H9 (cell line): ENCODE data around the gene IL31. TPM values are rescaled to one million over a fixed set of nuclear protein-coding genes. Genes with fewer than 3 reads are reported as not detected.

Experiments
- DNase-seq: peaks from one replicate; pipeline ENCODE4 v3.0.0-alpha.2; 2017
- H2AFZ ChIP-seq: one replicate; pipeline ENCODE4 v1.6.1; 2013; ENCODE audit warnings: mild to moderate bottlenecking, low read length, control low read depth, moderate library complexity
- H2AK5ac ChIP-seq: 2 replicates; pipeline ENCODE4 v1.6.1; 2013; ENCODE audit warnings: low read length, control low read depth, mixed read lengths; ENCODE audit not compliant: insufficient read length
- H2BK120ac ChIP-seq: one replicate; pipeline ENCODE4 v1.6.1; 2013; ENCODE audit warnings: low read depth, mild to moderate bottlenecking, low read length, control low read depth, inconsistent platforms; ENCODE audit not compliant: poor library complexity, severe bottlenecking
- H2BK12ac ChIP-seq: 2 replicates; pipeline ENCODE4 v1.6.1; 2013; ENCODE audit warnings: low read length, control low read depth, mixed read lengths, low read depth; ENCODE audit not compliant: insufficient read length
- H2BK15ac ChIP-seq: 2 replicates; pipeline ENCODE4 v1.6.1; 2013; ENCODE audit warnings: low read depth, low read length, control low read depth
- H2BK20ac ChIP-seq: one replicate; pipeline ENCODE4 v1.6.1; 2013; ENCODE audit warnings: low read depth, mild to moderate bottlenecking, low read length, control low read depth, inconsistent platforms; ENCODE audit not compliant: poor library complexity, severe bottlenecking
- H2BK5ac ChIP-seq: 2 replicates; pipeline ENCODE4 v1.6.1; 2013; ENCODE audit warnings: low read length, control low read depth, mixed read lengths; ENCODE audit not compliant: insufficient read length
- H3K14ac ChIP-seq: 2 replicates; pipeline ENCODE4 v1.6.1; 2013; ENCODE audit warnings: low read length, control low read depth; ENCODE audit not compliant: insufficient read depth
- H3K18ac ChIP-seq: 2 replicates; pipeline ENCODE4 v1.6.1; 2013; ENCODE audit warnings: low read depth, mild to moderate bottlenecking, mixed read lengths, low read length, control low read depth; ENCODE audit not compliant: insufficient read length
- H3K23ac ChIP-seq: 2 replicates; pipeline ENCODE4 v1.6.1; 2013; ENCODE audit warnings: low read length, control low read depth, mixed read lengths, low read depth; ENCODE audit not compliant: insufficient read length
- H3K23me2 ChIP-seq: 2 replicates; pipeline ENCODE4 v1.6.1; 2013; ENCODE audit warnings: low read depth, mild to moderate bottlenecking, mixed read lengths, low read length, control low read depth; ENCODE audit not compliant: insufficient read length, poor library complexity, severe bottlenecking
- H3K27ac ChIP-seq: 2 replicates; pipeline ENCODE4 v1.5.1; 2013; ENCODE audit warnings: low read length, control low read depth, mixed read lengths, low read depth; ENCODE audit not compliant: insufficient read length
- H3K27me3 ChIP-seq: 2 replicates; pipeline ENCODE4 v1.6.1; 2013; ENCODE audit warnings: low read length, control low read depth, inconsistent platforms; ENCODE audit not compliant: insufficient read depth
- H3K4ac ChIP-seq: 2 replicates; pipeline ENCODE4 v1.6.1; 2013; ENCODE audit warnings: low read depth, mild to moderate bottlenecking, control low read depth, inconsistent platforms, low read length, moderate library complexity
- H3K4me1 ChIP-seq: 2 replicates; pipeline ENCODE4 v1.6.1; 2013; ENCODE audit warnings: low read length, control low read depth, inconsistent platforms; ENCODE audit not compliant: insufficient read depth
- H3K4me2 ChIP-seq: 2 replicates; pipeline ENCODE4 v1.6.1; 2013; ENCODE audit warnings: low read length, control low read depth, mixed read lengths; ENCODE audit not compliant: insufficient read length, insufficient read depth
- H3K56ac ChIP-seq: 2 replicates; pipeline ENCODE4 v1.6.1; 2013; ENCODE audit warnings: low read depth, mild to moderate bottlenecking, mixed read lengths, low read length, control low read depth; ENCODE audit not compliant: insufficient read length
- H3K79me1 ChIP-seq: 2 replicates; pipeline ENCODE4 v1.6.1; 2013; ENCODE audit warnings: low read depth, mild to moderate bottlenecking, moderate library complexity, low read length, control low read depth, inconsistent platforms; ENCODE audit not compliant: insufficient read depth, poor library complexity, severe bottlenecking
- H3K79me2 ChIP-seq: 2 replicates; pipeline ENCODE4 v1.6.1; 2013; ENCODE audit warnings: low read length, control low read depth, inconsistent platforms; ENCODE audit not compliant: insufficient read depth
- H3K9ac ChIP-seq: 2 replicates; pipeline ENCODE4 v1.6.1; 2013; ENCODE audit warnings: low read length, control low read depth, mixed read lengths; ENCODE audit not compliant: insufficient read length; ENCODE audit errors: extremely low read depth
- H3K9me3 ChIP-seq: one replicate; pipeline ENCODE4 v1.6.1; 2013; ENCODE audit warnings: low read depth, low read length, inconsistent platforms; ENCODE audit not compliant: control insufficient read depth
- H3T11ph ChIP-seq: one replicate; pipeline ENCODE4 v1.6.1; 2013; ENCODE audit warnings: mild to moderate bottlenecking, low read length, control low read depth, inconsistent platforms
- H4K20me1 ChIP-seq: one replicate; pipeline ENCODE4 v1.6.1; 2013; ENCODE audit not compliant: control insufficient read depth, insufficient read length, insufficient read depth
- H4K5ac ChIP-seq: 2 replicates; pipeline ENCODE4 v1.6.1; 2013; ENCODE audit warnings: low read depth, mild to moderate bottlenecking, mixed read lengths, low read length, control low read depth; ENCODE audit not compliant: insufficient read length
- H4K8ac ChIP-seq: replicated peaks from 2 replicates; pipeline ENCODE4 v1.6.1; 2013; ENCODE audit warnings: low read length, control low read depth, mixed read lengths, low read depth; ENCODE audit not compliant: insufficient read length
- H4K91ac ChIP-seq: 2 replicates; pipeline ENCODE4 v1.6.1; 2013; ENCODE audit warnings: low read depth, mild to moderate bottlenecking, moderate library complexity, mixed read lengths, low read length, control low read depth; ENCODE audit not compliant: insufficient read length
- H3K27ac Mint-ChIP-seq, 3 experiments: 2 replicates in 2 of 3; 3 replicates in 1 of 3; pipeline ENCODE4 v1.8.0; 2020 to 2021; ENCODE audit warnings: mixed read lengths in 3 of 3, mild to moderate bottlenecking in 1 of 3, moderate library complexity in 1 of 3
- H3K27me3 Mint-ChIP-seq: 2 replicates; pipeline ENCODE4 v1.8.0; 2021; ENCODE audit warnings: low read depth, mild to moderate bottlenecking, moderate library complexity, mixed read lengths
- H3K36me3 Mint-ChIP-seq, 3 experiments: 2 replicates in 2 of 3; 3 replicates in 1 of 3; pipeline ENCODE4 v1.8.0; 2020 to 2021; ENCODE audit warnings: low read depth in 3 of 3, mixed read lengths in 3 of 3; ENCODE audit not compliant: insufficient read depth in 1 of 3
- H3K4me1 Mint-ChIP-seq, 2 experiments: 2 replicates each; pipeline ENCODE4 v1.8.0; 2020; ENCODE audit warnings: mixed read lengths in 2 of 2
- H3K4me3 Mint-ChIP-seq, 2 experiments: 2 replicates in 1 of 2; 3 replicates in 1 of 2; pipeline ENCODE4 v1.8.0; 2020 to 2021; ENCODE audit warnings: mild to moderate bottlenecking in 2 of 2, mixed read lengths in 2 of 2, moderate library complexity in 1 of 2
- H3K9me3 Mint-ChIP-seq, 2 experiments: 2 replicates in 1 of 2; 3 replicates in 1 of 2; pipeline ENCODE4 v1.8.0; 2020; ENCODE audit warnings: mild to moderate bottlenecking in 2 of 2, mixed read lengths in 2 of 2, moderate library complexity in 1 of 2
- WGBS: extraction: QIAGEN DNeasy Blood & Tissue Kit; methylation state at CpG from one replicate; pipeline ENCODE4 v1.1.7; 2013; ENCODE audit warnings: missing lambda C conversion rate, low lambda C conversion rate, mixed read lengths; ENCODE audit not compliant: insufficient read length; ENCODE audit errors: extremely low coverage; 5-methylcytosine and 5-hydroxymethylcytosine counted together
- total RNA-seq: library from RNA; stranded (reverse); gene quantifications from 2 replicates; pipeline ENCODE4 v1.2.1, GENCODE V29; 2021
- TF ChIP-seq, protein P1 (sequence below): fragments of 200-600 bp; sonication (generic); conservative IDR thresholded peaks from 3 replicates; pipeline ENCODE4 v1.8.0; 2021; ENCODE audit warnings: antibody characterized with exemption, mild to moderate bottlenecking

IL31 gene
- total RNA-seq, 1 experiment from 2014 or later, result not detected

- H3K27ac Mint-ChIP-seq, result no peak overlapping the region
- Histone ChIP-seq H4K5ac (no peak overlapping the region), H4K91ac (no peak overlapping the region), H3K79me1 (no peaks in the 10 kb centered on the region), H2BK12ac (no peak overlapping the region), H3K27ac (no peak overlapping the region), H3K79me2 (no peaks in the 10 kb centered on the region), H2AFZ (no peak overlapping the region), H4K8ac (no peak overlapping the region), H3K4me2 (no peak overlapping the region), H3K18ac (no peak overlapping the region), H2BK5ac (no peak overlapping the region), H4K20me1 (no peaks in the 10 kb centered on the region), H3K27me3 (no peaks in the 10 kb centered on the region), H3K4ac (no peak overlapping the region), H3K23ac (no peak overlapping the region), H3T11ph (no peak overlapping the region), H2AK5ac (no peak overlapping the region), H3K4me1 (no peaks in the 10 kb centered on the region), H2BK120ac (no peak overlapping the region), H3K23me2 (no peaks in the 10 kb centered on the region), H3K56ac (no peak overlapping the region), H2BK20ac (no peak overlapping the region), H3K14ac (no peak overlapping the region), H3K9ac (no peak overlapping the region), H2BK15ac (no peak overlapping the region), H3K9me3 (no peaks in the 10 kb centered on the region)
- no CpG with 5 or more reads among the region's 5 CpGs for WGBS
- TF ChIP-seq, protein P1, sequence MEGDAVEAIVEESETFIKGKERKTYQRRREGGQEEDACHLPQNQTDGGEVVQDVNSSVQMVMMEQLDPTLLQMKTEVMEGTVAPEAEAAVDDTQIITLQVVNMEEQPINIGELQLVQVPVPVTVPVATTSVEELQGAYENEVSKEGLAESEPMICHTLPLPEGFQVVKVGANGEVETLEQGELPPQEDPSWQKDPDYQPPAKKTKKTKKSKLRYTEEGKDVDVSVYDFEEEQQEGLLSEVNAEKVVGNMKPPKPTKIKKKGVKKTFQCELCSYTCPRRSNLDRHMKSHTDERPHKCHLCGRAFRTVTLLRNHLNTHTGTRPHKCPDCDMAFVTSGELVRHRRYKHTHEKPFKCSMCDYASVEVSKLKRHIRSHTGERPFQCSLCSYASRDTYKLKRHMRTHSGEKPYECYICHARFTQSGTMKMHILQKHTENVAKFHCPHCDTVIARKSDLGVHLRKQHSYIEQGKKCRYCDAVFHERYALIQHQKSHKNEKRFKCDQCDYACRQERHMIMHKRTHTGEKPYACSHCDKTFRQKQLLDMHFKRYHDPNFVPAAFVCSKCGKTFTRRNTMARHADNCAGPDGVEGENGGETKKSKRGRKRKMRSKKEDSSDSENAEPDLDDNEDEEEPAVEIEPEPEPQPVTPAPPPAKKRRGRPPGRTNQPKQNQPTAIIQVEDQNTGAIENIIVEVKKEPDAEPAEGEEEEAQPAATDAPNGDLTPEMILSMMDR, result no peak
- H3K36me3 Mint-ChIP-seq, result no peaks in the 10 kb centered on the region
- H3K4me3 Mint-ChIP-seq, result no peak overlapping the region
- peaks cover 2% of the 10 kb centered on the region; the same call in 1 of the 2 replicates for H3K27me3 Mint-ChIP-seq
- no peak for DNase-seq
- H3K9me3 Mint-ChIP-seq, result no peaks in the 10 kb centered on the region
- H3K4me1 Mint-ChIP-seq, result no peaks in the 10 kb centered on the region
Measured at GRCh38 chr12:122171399-122171798, 2.6 kb downstream of the IL31 start.
